D721Med (cell line): ENCODE results near the gene STEAP4.

Experiments
- DNase-seq: peaks from one replicate; pipeline ENCODE4 v3.0.0; 2011; ENCODE audit warnings: low spot score; ENCODE audit not compliant: insufficient read length
- FAIRE-seq: peaks from 2 replicates; lab custom pipeline; 2011; peaks lifted over from hg19 to GRCh38; lab: Jason Lieb, UNC
- CTCF ChIP-seq: IDR thresholded peaks from 2 replicates; pipeline ENCODE4 v1.5.1; 2012; ENCODE audit warnings: mild to moderate bottlenecking, control low read depth; ENCODE audit not compliant: insufficient read depth; ENCODE audit errors: missing control alignments

Gene STEAP4

GRCh38 chr7:88328787-88329186 lies 22.1 kb upstream of the STEAP4 start:
- no peak for DNase-seq
- TF ChIP-seq CTCF = no peak
- FAIRE-seq = no peak

GRCh38 chr7:88324699-88325098 lies 18.0 kb upstream of the STEAP4 start:
- FAIRE-seq (no peak), DNase-seq (no peak)
- no peak for TF ChIP-seq CTCF

- FAIRE-seq (no peak), DNase-seq (no peak)
- TF ChIP-seq CTCF = no peak
Measured at GRCh38 chr7:88322151-88322550, 15.5 kb upstream of the STEAP4 start.

GRCh38 chr7:88321694-88322093 lies 15.0 kb upstream of the STEAP4 start:
- no peak for FAIRE-seq
- TF ChIP-seq CTCF = no peak
- no peak for DNase-seq

GRCh38 chr7:88318196-88318595 lies 11.5 kb upstream of the STEAP4 start:
- TF ChIP-seq CTCF = no peak
- FAIRE-seq = no peak
- DNase-seq = no peak

GRCh38 chr7:88317422-88317821 lies 10.7 kb upstream of the STEAP4 start:
- TF ChIP-seq CTCF = no peak
- no peak for DNase-seq
- FAIRE-seq = no peak

- no peak for FAIRE-seq
- no peak for TF ChIP-seq CTCF
- no peak for DNase-seq
Measured at GRCh38 chr7:88316456-88316855, 9.8 kb upstream of the STEAP4 start.
